Endothelial cell of umbilical vein (primary cell): ENCODE results near the gene LPP. TPM values are rescaled to one million over a fixed set of nuclear protein-coding genes. Genes with fewer than 3 reads are reported as not detected.
A peak's percentile ranks its signal among the peaks of the same experiment; 100 is the strongest.

Experiments used
- BruUV-seq: library from RNA; stranded (reverse); fragments of 400-500 nt; replicated peaks from 2 replicates; lab custom pipeline; 2021; lab: Mats Ljungman, UMichigan
- CTCF ChIA-PET: fragments of 300-600, 350-600 bp; sonication (Branson Sonifier 250); formaldehyde crosslinking; loops from one replicate; lab custom pipeline; 2021; ENCODE audit warnings: antibody characterized with exemption, inconsistent platforms; lab: Charles Lee
- POLR2A ChIA-PET: fragments of 300-600, 350-600 bp; sonication (Branson Sonifier 250); formaldehyde crosslinking; loops from one replicate; lab custom pipeline; 2021; ENCODE audit warnings: antibody characterized with exemption, inconsistent platforms; lab: Charles Lee
- DNase-seq: peaks from one replicate; pipeline ENCODE4 v3.0.0-alpha.2; 2011; ENCODE audit warnings: low read depth, low spot score
- FAIRE-seq: peaks from 2 replicates; lab custom pipeline; 2011; peaks lifted over from hg19 to GRCh38; lab: Jason Lieb, UNC
- H2AFZ ChIP-seq: 2 replicates; pipeline ENCODE4 v1.6.0; 2012; ENCODE audit warnings: low read depth, low read length, control low read depth, inconsistent platforms
- H3K27ac ChIP-seq: 2 replicates; pipeline ENCODE4 v1.5.1; 2011; ENCODE audit warnings: low read depth, mild to moderate bottlenecking, control low read depth, low read length, moderate library complexity; ENCODE audit not compliant: insufficient read depth
- H3K27me3 ChIP-seq, 2 experiments: 2 replicates each; pipeline versions ENCODE4 v1.6.0 to v1.6.1; 2011; ENCODE audit warnings: low read length in 2 of 2, mixed read lengths in 1 of 2; ENCODE audit not compliant: control insufficient read depth in 2 of 2, insufficient read depth in 2 of 2
- H3K36me3 ChIP-seq, 2 experiments: 2 replicates in 1 of 2; 3 replicates in 1 of 2; pipeline ENCODE4 v1.5.1; 2011; ENCODE audit warnings: low read length in 2 of 2, mild to moderate bottlenecking in 1 of 2, moderate library complexity in 1 of 2; ENCODE audit not compliant: control insufficient read depth in 2 of 2, insufficient read depth in 2 of 2; ENCODE audit errors: extremely low read depth in 1 of 2
- H3K4me1 ChIP-seq: 3 replicates; pipeline ENCODE4 v1.5.1; 2011; ENCODE audit warnings: mild to moderate bottlenecking, low read length; ENCODE audit not compliant: control insufficient read depth, insufficient read depth; ENCODE audit errors: extremely low read depth
- H3K4me2 ChIP-seq: 2 replicates; pipeline ENCODE4 v1.6.1; 2011; ENCODE audit warnings: low read length, control low read depth, mixed read lengths; ENCODE audit not compliant: insufficient read depth
- H3K4me3 ChIP-seq, 3 experiments: fragments of 200-600 bp in 1 of 3; sonication (generic), shearing (Covaris generic) in 1 of 3; replicated peaks in 1 of 3; 2 replicates each; pipeline ENCODE4 v1.5.1; 2011 to 2016; ENCODE audit warnings: control low read depth in 3 of 3, low read length in 3 of 3, mild to moderate bottlenecking in 2 of 3, inconsistent platforms in 1 of 3, low read depth in 1 of 3, moderate library complexity in 1 of 3; ENCODE audit not compliant: insufficient read depth in 1 of 3
- H3K79me2 ChIP-seq: 2 replicates; pipeline ENCODE4 v1.6.0; 2012; ENCODE audit warnings: low read length, inconsistent platforms; ENCODE audit not compliant: control insufficient read depth, insufficient read depth
- H3K9ac ChIP-seq: replicated peaks from 2 replicates; pipeline ENCODE3; 2011; ENCODE audit warnings: low read length, control low read depth; ENCODE audit not compliant: insufficient read depth; ENCODE audit errors: extremely low read depth
- H3K9me1 ChIP-seq: replicated peaks from 3 replicates; pipeline ENCODE4 v1.6.0; 2011; ENCODE audit warnings: mild to moderate bottlenecking, low read length; ENCODE audit not compliant: control insufficient read depth, insufficient read depth; ENCODE audit errors: extremely low read depth
- H3K9me3 ChIP-seq: replicated peaks from 2 replicates; pipeline ENCODE4 v1.5.1; 2012; ENCODE audit warnings: low read length, inconsistent platforms; ENCODE audit not compliant: control insufficient read depth, insufficient read depth
- H4K20me1 ChIP-seq: replicated peaks from 2 replicates; pipeline ENCODE3; 2011; ENCODE audit warnings: mild to moderate bottlenecking, low read length; ENCODE audit not compliant: control insufficient read depth, insufficient read depth; ENCODE audit errors: extremely low read depth
- CTCF ChIP-seq, 2 donors: IDR thresholded peaks; 1 replicate in 1 of 2; 2 replicates in 1 of 2; pipeline ENCODE4 v1.5.1; 2011; ENCODE audit warnings: low read length in 2 of 2, mild to moderate bottlenecking in 2 of 2, moderate library complexity in 2 of 2, control low read depth in 1 of 2, inconsistent platforms in 1 of 2, low read depth in 1 of 2; ENCODE audit not compliant: insufficient read depth in 1 of 2; ENCODE audit errors: extremely low read depth in 1 of 2
- EZH2 ChIP-seq: IDR thresholded peaks from 2 replicates; pipeline ENCODE4 v1.6.1; 2012; ENCODE audit warnings: borderline replicate concordance, low read depth, mild to moderate bottlenecking, moderate library complexity, low read length, inconsistent platforms; ENCODE audit not compliant: severe bottlenecking
- FOS ChIP-seq: IDR thresholded peaks from 2 replicates; pipeline ENCODE4 v1.6.1; 2011; ENCODE audit warnings: mild to moderate bottlenecking, low read length, moderate library complexity, borderline replicate concordance; ENCODE audit not compliant: insufficient read depth
- GATA2 ChIP-seq: IDR thresholded peaks from 2 replicates; pipeline ENCODE4 v1.7.0; 2011; ENCODE audit warnings: low read depth, mild to moderate bottlenecking, moderate library complexity, mixed read lengths, low read length; ENCODE audit not compliant: insufficient read length, insufficient read depth
- JUN ChIP-seq: IDR thresholded peaks from 2 replicates; pipeline ENCODE4 v1.6.1; 2011; ENCODE audit warnings: borderline replicate concordance, low read depth; ENCODE audit not compliant: insufficient read length, insufficient read depth
- MAX ChIP-seq: IDR thresholded peaks from 2 replicates; pipeline ENCODE4 v1.6.1; 2011; ENCODE audit not compliant: insufficient read depth, insufficient read length
- MYC ChIP-seq: IDR thresholded peaks from one replicate; pipeline ENCODE4 v1.6.1; 2011; ENCODE audit warnings: mild to moderate bottlenecking, low read depth, low read length
- POLR2A ChIP-seq: IDR thresholded peaks from 2 replicates; pipeline ENCODE4 v1.6.1; 2012; ENCODE audit warnings: low read depth, mild to moderate bottlenecking, control low read depth, low read length
- POLR2AphosphoS5 ChIP-seq: IDR thresholded peaks from 2 replicates; pipeline ENCODE4 v1.6.1; 2012; ENCODE audit warnings: low read depth, mild to moderate bottlenecking, control low read depth, low read length, moderate library complexity; ENCODE audit not compliant: insufficient read depth
- dilution Hi-C: fragments of 300-500 bp; cut with MboI; formaldehyde crosslinking; loops from one replicate; pipeline ENCODE4 v1.15.0; 2019; ENCODE audit warnings: low sequenced_read_pairs; ENCODE audit not compliant: extremely low pct_ligation_motif_present
- intact Hi-C: fragments of 100-400 bp; cut with micrococcal nuclease; formaldehyde crosslinking; loops from one replicate; pipeline ENCODE4 v1.10.0; 2022
- polyA plus RNA-seq, 4 experiments: library from polyadenylated mRNA; depleted of rRNA in 3 of 4; stranded (reverse) in 3 of 4; unstranded in 1 of 4; fragments of >200 nt; gene quantifications; 2 replicates each; pipeline versions ENCODE4 v1.2.1 to v1.2.3, GENCODE V29; 2011 to 2012; ENCODE audit warnings: missing spikeins in 1 of 4
- total RNA-seq: library from RNA; stranded (reverse); gene quantifications from 2 replicates; pipeline ENCODE4 v1.2.3, GENCODE V29; 2021

Gene LPP
- total and polyA plus RNA-seq, 2 donors (not counting 3 experiments of a cell fraction or from before 2014, with no cell fraction given): 16.9 to 153 TPM

GRCh38 chr3:188295876-188296275 is 141.9 kb downstream of the LPP start:
- Histone ChIP-seq H3K79me2 (peaks cover 7% of the 10 kb centered on the region), H3K4me3 (no peak overlapping the region), H4K20me1 (no peaks in the 10 kb centered on the region), H3K9me3 (no peaks in the 10 kb centered on the region), H3K36me3 (no peaks in the 10 kb centered on the region), H2AFZ (no peak overlapping the region), H3K9me1 (no peaks in the 10 kb centered on the region), H3K4me1 (peaks cover 49% of the 10 kb centered on the region), H3K27me3 (no peaks in the 10 kb centered on the region), H3K27ac (peak overlapping the region; percentile 63), H3K9ac (peak overlapping the region; percentile 22), H3K4me2 (peak overlapping the region; percentile 63)
- ChIA-PET CTCF (no interaction called here), POLR2A (interaction anchor here (1.7 kb wide), 1 partner anchor 550 kb away, joined by 5 read pairs; the partner anchor contains the start of gene BCL6)
- intact Hi-C loops: loop anchor here (1.0 to 10.0 kb wide), 6 partner anchors 33 to 551 kb away; partner anchors contain the start of genes BCL6 and LPP
- DNase-seq: no peak
- no TSS peak for BruUV-seq
- dilution Hi-C loops: no loop called here
- no peak for TF ChIP-seq POLR2AphosphoS5
- no peak for TF ChIP-seq MYC
- TF ChIP-seq GATA2: no peak
- no peak for TF ChIP-seq JUN
- TF ChIP-seq POLR2A: no peak
- no peak for TF ChIP-seq EZH2
- TF ChIP-seq CTCF (IDR thresholded peaks at IDR 0.05; ENCODE audit: extremely low read depth in 1 of 2, insufficient read depth in 1 of 2, low read depth in 1 of 2, low read length in 2 of 2): no peak
- no peak for TF ChIP-seq FOS
- TF ChIP-seq MAX: no peak
- FAIRE-seq: no peak
